Endothelial cell of umbilical vein (primary cell): ENCODE data around the gene FAM72C. TPM values are rescaled to one million over a fixed set of nuclear protein-coding genes. Genes with fewer than 3 reads are reported as not detected.
"Not testable (repeated sequence)": the region's sequence is repeated elsewhere in the genome, so short reads cannot be mapped to it uniquely, and the experiment has no call there.

Source experiments
- BruUV-seq: library from RNA; stranded (reverse); fragments of 400-500 nt; replicated peaks from 2 replicates; lab custom pipeline; 2021; lab: Mats Ljungman, UMichigan
- CTCF ChIA-PET: fragments of 300-600, 350-600 bp; sonication (Branson Sonifier 250); formaldehyde crosslinking; loops from one replicate; lab custom pipeline; 2021; ENCODE audit warnings: antibody characterized with exemption, inconsistent platforms; lab: Charles Lee
- POLR2A ChIA-PET: fragments of 300-600, 350-600 bp; sonication (Branson Sonifier 250); formaldehyde crosslinking; loops from one replicate; lab custom pipeline; 2021; ENCODE audit warnings: antibody characterized with exemption, inconsistent platforms; lab: Charles Lee
- DNase-seq: peaks from one replicate; pipeline ENCODE4 v3.0.0-alpha.2; 2011; ENCODE audit warnings: low read depth, low spot score
- FAIRE-seq: peaks from 2 replicates; lab custom pipeline; 2011; peaks lifted over from hg19 to GRCh38; lab: Jason Lieb, UNC
- H2AFZ ChIP-seq: 2 replicates; pipeline ENCODE4 v1.6.0; 2012; ENCODE audit warnings: low read depth, low read length, control low read depth, inconsistent platforms
- H3K27ac ChIP-seq: 2 replicates; pipeline ENCODE4 v1.5.1; 2011; ENCODE audit warnings: low read depth, mild to moderate bottlenecking, control low read depth, low read length, moderate library complexity; ENCODE audit not compliant: insufficient read depth
- H3K27me3 ChIP-seq, 2 experiments: 2 replicates each; pipeline versions ENCODE4 v1.6.0 to v1.6.1; 2011; ENCODE audit warnings: low read length in 2 of 2, mixed read lengths in 1 of 2; ENCODE audit not compliant: control insufficient read depth in 2 of 2, insufficient read depth in 2 of 2
- H3K36me3 ChIP-seq, 2 experiments: 2 replicates in 1 of 2; 3 replicates in 1 of 2; pipeline ENCODE4 v1.5.1; 2011; ENCODE audit warnings: low read length in 2 of 2, mild to moderate bottlenecking in 1 of 2, moderate library complexity in 1 of 2; ENCODE audit not compliant: control insufficient read depth in 2 of 2, insufficient read depth in 2 of 2; ENCODE audit errors: extremely low read depth in 1 of 2
- H3K4me1 ChIP-seq: 3 replicates; pipeline ENCODE4 v1.5.1; 2011; ENCODE audit warnings: mild to moderate bottlenecking, low read length; ENCODE audit not compliant: control insufficient read depth, insufficient read depth; ENCODE audit errors: extremely low read depth
- H3K4me2 ChIP-seq: 2 replicates; pipeline ENCODE4 v1.6.1; 2011; ENCODE audit warnings: low read length, control low read depth, mixed read lengths; ENCODE audit not compliant: insufficient read depth
- H3K4me3 ChIP-seq, 3 experiments: fragments of 200-600 bp in 1 of 3; sonication (generic), shearing (Covaris generic) in 1 of 3; replicated peaks in 1 of 3; 2 replicates each; pipeline ENCODE4 v1.5.1; 2011 to 2016; ENCODE audit warnings: control low read depth in 3 of 3, low read length in 3 of 3, mild to moderate bottlenecking in 2 of 3, inconsistent platforms in 1 of 3, low read depth in 1 of 3, moderate library complexity in 1 of 3; ENCODE audit not compliant: insufficient read depth in 1 of 3
- H3K79me2 ChIP-seq: 2 replicates; pipeline ENCODE4 v1.6.0; 2012; ENCODE audit warnings: low read length, inconsistent platforms; ENCODE audit not compliant: control insufficient read depth, insufficient read depth
- H3K9ac ChIP-seq: replicated peaks from 2 replicates; pipeline ENCODE3; 2011; ENCODE audit warnings: low read length, control low read depth; ENCODE audit not compliant: insufficient read depth; ENCODE audit errors: extremely low read depth
- H3K9me1 ChIP-seq: replicated peaks from 3 replicates; pipeline ENCODE4 v1.6.0; 2011; ENCODE audit warnings: mild to moderate bottlenecking, low read length; ENCODE audit not compliant: control insufficient read depth, insufficient read depth; ENCODE audit errors: extremely low read depth
- H3K9me3 ChIP-seq: replicated peaks from 2 replicates; pipeline ENCODE4 v1.5.1; 2012; ENCODE audit warnings: low read length, inconsistent platforms; ENCODE audit not compliant: control insufficient read depth, insufficient read depth
- H4K20me1 ChIP-seq: replicated peaks from 2 replicates; pipeline ENCODE3; 2011; ENCODE audit warnings: mild to moderate bottlenecking, low read length; ENCODE audit not compliant: control insufficient read depth, insufficient read depth; ENCODE audit errors: extremely low read depth
- dilution Hi-C: fragments of 300-500 bp; cut with MboI; formaldehyde crosslinking; loops from one replicate; pipeline ENCODE4 v1.15.0; 2019; ENCODE audit warnings: low sequenced_read_pairs; ENCODE audit not compliant: extremely low pct_ligation_motif_present
- intact Hi-C: fragments of 100-400 bp; cut with micrococcal nuclease; formaldehyde crosslinking; loops from one replicate; pipeline ENCODE4 v1.10.0; 2022
- polyA plus RNA-seq, 4 experiments: library from polyadenylated mRNA; depleted of rRNA in 3 of 4; stranded (reverse) in 3 of 4; unstranded in 1 of 4; fragments of >200 nt; gene quantifications; 2 replicates each; pipeline versions ENCODE4 v1.2.1 to v1.2.3, GENCODE V29; 2011 to 2012; ENCODE audit warnings: missing spikeins in 1 of 4
- total RNA-seq: library from RNA; stranded (reverse); gene quantifications from 2 replicates; pipeline ENCODE4 v1.2.3, GENCODE V29; 2021

Gene FAM72C
- total and polyA plus RNA-seq, 2 donors (not counting 3 experiments of a cell fraction or from before 2014, with no cell fraction given) = 0.70 to 3.6 TPM

- dilution Hi-C loops, POLR2A ChIA-PET, FAIRE-seq, DNase-seq, H3K4me2 ChIP-seq, intact Hi-C loops, H3K9me3 ChIP-seq, H3K9ac ChIP-seq, H3K36me3 ChIP-seq, H3K4me1 ChIP-seq, CTCF ChIA-PET, H3K27ac ChIP-seq, H3K9me1 ChIP-seq, BruUV-seq, H2AFZ ChIP-seq, H3K79me2 ChIP-seq, H3K4me3 ChIP-seq, H3K27me3 ChIP-seq, H4K20me1 ChIP-seq: not testable (repeated sequence)
Observed at GRCh38 chr1:144001077-144001476, 29.3 kb upstream of the FAM72C start.

GRCh38 chr1:143996020-143996419 lies 24.2 kb upstream of the FAM72C start:
- BruUV-seq, FAIRE-seq, dilution Hi-C loops, H3K79me2 ChIP-seq, H3K9me3 ChIP-seq, CTCF ChIA-PET, H3K9ac ChIP-seq, POLR2A ChIA-PET, H4K20me1 ChIP-seq, H3K27me3 ChIP-seq, H3K4me1 ChIP-seq, H3K4me3 ChIP-seq, H3K27ac ChIP-seq, intact Hi-C loops, H2AFZ ChIP-seq, H3K4me2 ChIP-seq, H3K36me3 ChIP-seq, DNase-seq, H3K9me1 ChIP-seq: not testable (repeated sequence)

- H3K36me3 ChIP-seq, H3K9ac ChIP-seq, H3K79me2 ChIP-seq, H4K20me1 ChIP-seq, H3K9me3 ChIP-seq, CTCF ChIA-PET, H3K9me1 ChIP-seq, H3K27ac ChIP-seq, H3K27me3 ChIP-seq, H3K4me3 ChIP-seq, H3K4me1 ChIP-seq, intact Hi-C loops, H2AFZ ChIP-seq, FAIRE-seq, POLR2A ChIA-PET, DNase-seq, dilution Hi-C loops, BruUV-seq, H3K4me2 ChIP-seq: not testable (repeated sequence)
Observed at GRCh38 chr1:143993301-143993907, 21.6 kb upstream of the FAM72C start.

- DNase-seq, H4K20me1 ChIP-seq, H3K9ac ChIP-seq, H3K4me2 ChIP-seq, CTCF ChIA-PET, H3K79me2 ChIP-seq, FAIRE-seq, H2AFZ ChIP-seq, H3K36me3 ChIP-seq, POLR2A ChIA-PET, BruUV-seq, H3K27ac ChIP-seq, dilution Hi-C loops, intact Hi-C loops, H3K9me3 ChIP-seq, H3K4me1 ChIP-seq, H3K27me3 ChIP-seq, H3K4me3 ChIP-seq, H3K9me1 ChIP-seq: not testable (repeated sequence)
Observed at GRCh38 chr1:143990699-143991098, 18.9 kb upstream of the FAM72C start.
